Globus pallidus (tissue), 1 donor: ENCODE measurements around the gene SLC25A30.
A peak's percentile ranks its signal among the peaks of the same experiment; 100 is the strongest.
"Not testable (repeated sequence)": the region's sequence is repeated elsewhere in the genome, so short reads cannot be mapped to it uniquely, and the experiment has no call there.

ENCODE experiments used
- DNase-seq: peaks from one replicate; pipeline ENCODE4 v3.0.0-alpha.2; 2015; ENCODE audit warnings: low spot score

Gene SLC25A30

DNA sequence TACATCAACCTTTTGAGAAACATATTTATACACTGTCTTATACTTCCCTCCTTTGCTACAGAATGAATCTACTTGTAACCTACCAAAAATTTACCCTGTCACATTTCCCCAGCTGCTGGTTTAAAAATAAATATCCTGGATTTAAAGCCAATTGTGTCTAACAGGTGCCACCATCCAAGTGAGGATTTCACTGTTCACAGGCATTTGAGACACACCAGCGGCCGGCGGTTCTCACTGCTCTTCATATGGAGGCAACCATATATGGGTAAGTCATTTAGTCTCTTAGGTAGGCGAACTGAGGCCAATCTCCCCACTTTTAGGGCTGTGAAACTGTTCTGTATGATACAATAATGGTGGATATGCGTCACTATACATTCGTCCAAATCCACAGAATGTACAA is 26.2 kb downstream of the SLC25A30 start:
- no peak for DNase-seq

DNA sequence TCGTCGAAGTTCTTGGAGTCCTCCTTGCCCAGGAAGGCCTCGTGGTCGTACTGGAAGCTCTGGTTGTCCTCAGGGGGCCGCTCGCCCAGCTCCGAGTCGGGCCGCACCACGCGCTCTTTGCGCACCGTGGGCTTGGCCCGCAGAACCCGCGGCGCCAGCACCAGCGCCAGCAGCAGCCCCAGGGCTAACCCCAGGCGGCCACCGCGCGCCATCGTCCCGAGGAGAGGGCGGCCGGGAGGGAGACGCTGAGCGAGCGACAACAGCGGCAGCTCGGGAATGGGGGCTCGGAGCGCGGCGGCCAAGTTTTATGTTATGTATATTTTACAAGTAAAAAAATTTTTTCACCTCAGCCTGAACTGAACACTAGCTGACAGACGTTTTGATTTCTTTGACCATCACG is 27.0 kb downstream of the SLC25A30 start:
- DNase-seq = not testable (repeated sequence)

DNA sequence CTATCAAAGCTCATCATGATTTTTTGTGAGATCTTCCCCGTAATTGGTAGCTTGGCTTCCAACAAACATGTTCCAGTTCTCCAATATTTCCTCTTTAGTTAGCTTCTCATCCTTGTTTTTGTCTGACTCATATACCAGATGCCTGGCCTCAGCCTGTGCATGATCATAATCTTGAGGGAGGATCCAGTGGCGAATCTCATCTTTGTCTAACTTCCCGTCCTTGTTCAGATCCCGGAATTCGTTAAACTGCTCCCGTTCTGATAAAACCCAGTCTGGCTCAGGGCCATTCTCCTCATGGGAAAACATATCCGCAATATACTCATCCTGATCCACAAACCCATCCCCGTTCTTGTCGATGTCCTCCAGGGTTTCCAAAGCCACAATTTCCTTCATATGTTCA is 27.8 kb downstream of the SLC25A30 start:
- DNase-seq = not testable (repeated sequence)

DNA sequence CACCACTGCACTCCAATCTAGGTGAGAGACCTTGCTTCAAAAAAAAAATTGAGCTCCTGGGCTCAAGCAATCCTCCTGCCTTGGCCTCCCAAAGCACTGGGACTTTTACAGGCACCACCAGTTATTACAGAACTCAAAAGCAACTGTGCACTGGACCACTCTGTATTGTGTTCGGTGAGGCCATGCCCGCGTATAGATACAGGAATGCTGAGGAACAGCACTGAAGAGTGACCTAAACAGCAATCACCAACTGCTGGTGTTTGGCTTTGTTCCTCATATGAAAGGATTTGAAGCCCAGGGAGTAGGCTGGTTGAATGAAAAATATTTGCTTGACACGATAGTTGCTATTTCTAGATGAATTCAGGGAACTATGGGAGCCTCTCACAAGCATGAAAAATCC is 29.5 kb downstream of the SLC25A30 start:
- DNase-seq = no peak

DNA sequence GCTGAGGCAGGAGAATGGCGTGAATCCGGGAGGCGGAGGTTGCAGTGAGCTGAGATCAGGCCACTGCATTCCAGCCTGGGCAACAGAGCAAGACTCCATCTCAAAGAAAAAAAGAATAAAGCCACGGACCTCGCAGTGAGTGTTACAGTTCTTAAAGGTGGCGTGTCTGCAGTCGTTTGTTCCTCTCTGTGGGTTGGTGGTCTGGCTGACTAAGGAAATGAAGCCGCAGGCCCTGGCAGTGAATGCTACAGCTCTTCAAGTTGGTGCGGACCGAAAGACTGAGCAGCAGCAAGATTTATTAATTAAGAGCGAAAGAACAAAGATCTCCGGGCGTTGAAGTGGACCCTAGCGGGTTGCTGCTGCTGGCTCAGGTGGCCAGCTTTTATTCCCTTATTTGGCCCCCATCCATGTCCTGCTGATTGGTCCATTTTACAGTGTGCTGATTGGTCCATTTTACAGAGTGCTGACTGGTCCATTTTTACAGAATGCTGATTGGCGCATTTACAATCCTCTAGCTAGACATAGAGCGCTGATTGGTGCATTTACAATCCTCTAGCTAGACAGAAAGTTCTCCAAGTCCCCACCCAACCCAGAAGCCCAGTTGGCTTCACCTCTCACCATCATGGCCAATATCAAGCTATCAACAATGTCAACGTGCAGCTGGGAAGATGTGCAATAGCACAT is 31.1 kb downstream of the SLC25A30 start:
- DNase-seq = not testable (repeated sequence)

DNA sequence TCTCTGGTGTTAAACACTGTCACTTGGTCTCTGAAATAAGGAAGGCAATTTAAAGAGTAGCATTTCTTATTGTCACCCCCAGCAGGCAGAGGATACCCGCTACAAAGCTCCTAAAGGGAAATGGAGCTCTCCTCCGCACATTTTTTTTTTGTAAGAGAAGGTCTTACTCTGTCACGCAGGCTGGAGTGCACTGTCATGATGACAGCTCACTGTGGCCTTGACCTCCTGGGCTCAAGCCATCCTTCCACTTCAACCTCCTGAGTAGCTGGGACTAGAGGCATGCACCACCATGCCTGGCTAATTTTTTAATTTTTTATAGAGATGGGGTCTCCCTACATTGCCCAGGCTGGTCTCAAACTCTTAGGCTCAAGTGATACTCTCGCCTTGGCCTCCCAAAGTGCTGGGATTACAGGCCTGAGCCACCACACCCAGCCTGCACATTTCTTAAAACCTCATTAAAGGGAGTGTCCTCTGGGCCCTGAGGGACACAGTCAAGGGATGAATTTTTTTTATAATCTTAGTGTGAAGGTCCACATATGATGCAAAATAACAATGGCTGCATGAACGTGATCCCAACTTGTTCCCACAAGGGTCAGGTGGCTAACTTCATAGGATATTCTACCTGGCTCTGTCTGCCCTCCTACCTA is 32.1 kb downstream of the SLC25A30 start:
- DNase-seq = no peak

DNA sequence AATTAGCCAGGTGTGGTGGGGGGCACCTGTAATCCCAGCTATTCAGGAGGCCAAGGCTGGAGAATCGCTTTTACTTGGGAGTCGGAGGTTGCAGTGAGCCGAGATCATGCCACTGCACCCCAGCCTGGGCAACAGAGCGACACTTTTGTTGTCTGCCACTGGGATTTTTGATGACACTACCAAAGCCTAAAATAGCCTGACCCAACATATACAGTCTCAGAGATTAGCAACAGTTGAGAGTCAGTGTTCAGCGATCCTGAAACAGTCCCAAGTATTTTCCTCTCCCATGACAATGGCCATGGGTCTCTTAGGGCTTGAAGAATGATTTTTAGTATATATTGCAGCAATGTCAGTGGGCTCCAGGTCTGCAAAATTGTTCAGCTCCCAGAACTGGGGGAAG is 32.9 kb downstream of the SLC25A30 start:
- DNase-seq = no peak

DNA sequence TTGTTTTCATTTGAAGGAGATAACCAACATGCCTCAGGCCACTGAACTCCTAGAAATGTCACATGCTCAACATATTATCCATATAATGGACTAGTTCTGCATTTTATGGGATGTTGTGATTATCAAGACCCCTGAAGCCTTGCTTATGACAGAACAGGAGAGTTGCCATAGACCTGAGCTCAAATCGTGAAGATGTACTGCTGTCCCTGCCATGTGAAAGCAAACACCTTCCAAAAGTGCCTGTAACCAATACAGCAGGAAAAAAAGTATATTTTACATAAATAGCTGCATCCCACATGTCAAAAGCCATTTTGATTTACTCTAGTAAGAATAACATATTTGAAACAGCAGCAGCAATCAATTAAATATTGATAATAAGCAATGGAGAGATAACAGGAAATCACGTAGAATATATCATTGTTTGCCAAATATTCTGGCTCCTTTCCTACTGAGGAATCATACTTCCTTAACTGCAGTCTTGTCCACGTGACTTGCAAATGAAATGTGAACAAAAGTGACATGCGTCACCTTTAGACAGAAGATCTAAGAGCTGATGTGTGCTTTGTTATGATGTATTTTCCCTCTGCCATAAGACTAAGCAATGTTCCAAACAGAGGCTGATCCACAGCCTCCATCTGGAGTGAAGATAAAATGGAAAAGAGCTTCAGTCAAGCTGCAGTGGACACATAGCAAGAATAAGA is 33.5 kb downstream of the SLC25A30 start:
- no peak for DNase-seq

DNA sequence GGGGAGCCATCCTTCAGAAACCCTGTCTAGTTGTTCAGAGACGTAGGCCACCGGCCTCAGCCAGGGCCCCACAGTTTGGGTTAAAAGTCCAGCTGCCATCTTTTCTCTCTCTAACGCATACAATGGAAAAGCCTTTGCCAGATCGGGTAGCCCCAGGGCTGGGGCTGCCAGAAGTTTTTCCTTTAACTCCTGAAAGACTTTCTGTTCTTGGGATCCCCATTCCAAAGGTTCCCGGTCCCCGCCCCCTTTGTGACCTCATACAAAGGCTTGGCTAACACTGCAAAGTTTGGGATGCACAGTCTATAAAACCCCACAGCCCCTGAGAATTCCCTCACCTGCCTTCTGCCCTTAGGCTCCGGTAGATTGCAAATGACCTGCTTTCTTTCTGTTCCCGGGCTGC is 35.4 kb downstream of the SLC25A30 start:
- DNase-seq = not testable (repeated sequence)

DNA sequence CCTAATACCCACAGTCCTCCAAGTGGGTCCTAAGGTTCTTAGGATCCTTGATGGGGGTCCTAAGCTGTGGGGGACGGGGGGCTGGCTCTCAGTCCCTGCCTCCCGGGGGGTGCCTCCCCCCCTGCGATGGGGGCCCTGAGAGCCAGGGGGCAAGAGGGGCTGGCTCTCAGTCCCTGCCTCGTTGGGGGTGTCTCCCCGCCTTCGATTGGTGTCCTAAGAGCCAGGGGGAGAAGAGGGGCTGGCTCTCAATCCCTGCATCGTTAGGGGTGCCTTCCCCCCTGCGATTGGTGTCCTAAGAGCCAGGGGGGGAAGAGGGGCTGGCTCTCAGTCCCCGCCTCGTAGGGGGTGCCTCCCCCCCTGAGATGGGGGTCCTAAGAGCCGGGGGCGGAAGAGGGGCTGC is 37.0 kb downstream of the SLC25A30 start:
- DNase-seq = no peak

DNA sequence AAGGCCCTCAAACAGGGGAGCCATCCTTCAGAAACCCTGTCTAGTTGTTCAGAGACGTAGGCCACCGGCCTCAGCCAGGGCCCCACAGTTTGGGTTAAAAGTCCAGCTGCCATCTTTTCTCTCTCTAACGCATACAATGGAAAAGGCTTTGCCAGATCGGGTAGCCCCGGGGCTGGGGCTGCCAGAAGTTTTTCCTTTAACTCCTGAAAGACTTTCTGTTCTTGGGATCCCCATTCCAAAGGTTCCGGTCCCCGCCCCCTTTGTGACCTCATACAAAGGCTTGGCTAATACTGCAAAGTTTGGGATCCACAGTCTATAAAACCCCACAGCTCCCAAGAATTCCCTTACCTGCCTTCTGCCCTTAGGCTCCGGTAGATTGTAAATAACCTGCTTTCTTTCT is 37.5 kb downstream of the SLC25A30 start:
- not testable (repeated sequence) for DNase-seq

DNA sequence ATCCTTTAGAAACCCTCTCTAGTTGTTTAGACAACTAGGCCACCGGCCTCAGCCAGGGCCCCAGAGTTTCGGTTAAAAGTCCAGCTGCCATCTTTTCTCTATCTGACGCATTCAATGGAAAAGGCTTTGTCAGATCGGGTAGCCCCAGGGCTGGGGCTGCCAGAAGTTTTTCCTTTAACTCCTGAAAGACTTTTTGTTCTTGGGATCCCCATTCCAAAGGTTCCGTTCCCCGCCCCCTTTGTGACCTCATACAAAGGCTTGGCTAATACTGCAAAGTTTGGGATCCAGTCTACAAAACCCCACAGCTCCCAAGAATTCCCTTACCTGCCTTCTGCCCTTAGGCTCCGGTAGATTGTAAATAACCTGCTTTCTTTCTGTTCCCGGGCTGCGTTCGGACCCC is 38.7 kb downstream of the SLC25A30 start:
- DNase-seq = not testable (repeated sequence)

DNA sequence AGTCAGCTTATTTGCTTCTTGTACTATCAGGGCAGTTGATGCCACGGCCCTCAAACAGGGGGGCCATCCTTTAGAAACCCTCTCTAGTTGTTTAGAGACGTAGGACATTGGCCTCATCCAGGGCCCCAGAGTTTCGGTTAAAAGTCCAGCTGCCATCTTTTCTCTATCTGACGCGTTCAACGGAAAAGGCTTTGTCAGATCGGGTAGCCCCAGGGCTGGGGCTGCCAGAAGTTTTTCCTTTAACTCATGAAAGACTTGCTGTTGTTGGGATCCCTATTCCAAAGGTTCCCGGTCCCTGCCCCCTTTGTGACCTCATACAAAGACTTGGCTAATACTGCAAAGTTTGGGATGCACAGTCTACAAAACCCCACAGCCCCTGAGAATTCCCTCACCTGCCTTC is 39.4 kb downstream of the SLC25A30 start:
- not testable (repeated sequence) for DNase-seq

DNA sequence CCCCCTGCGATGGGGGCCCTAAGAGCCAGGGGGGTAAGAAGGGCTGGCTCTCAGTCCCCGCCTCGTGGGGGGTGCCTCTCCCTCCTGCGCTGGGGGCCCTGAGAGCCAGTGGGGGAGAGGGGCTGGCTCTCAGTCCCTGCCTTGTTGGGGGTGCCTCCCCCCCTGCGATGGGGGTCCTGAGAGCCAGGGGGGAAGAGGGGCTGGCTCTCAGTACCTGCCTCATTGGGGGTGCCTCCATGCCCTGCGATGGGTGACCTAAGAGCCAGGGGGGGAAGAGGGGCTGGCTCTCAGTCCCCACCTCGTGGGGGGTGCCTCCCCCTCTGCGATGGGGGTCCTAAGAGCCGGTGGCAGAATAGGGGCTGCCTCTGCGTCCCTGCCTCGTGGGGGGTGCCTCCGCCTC is 40.9 kb downstream of the SLC25A30 start:
- DNase-seq = not testable (repeated sequence)

DNA sequence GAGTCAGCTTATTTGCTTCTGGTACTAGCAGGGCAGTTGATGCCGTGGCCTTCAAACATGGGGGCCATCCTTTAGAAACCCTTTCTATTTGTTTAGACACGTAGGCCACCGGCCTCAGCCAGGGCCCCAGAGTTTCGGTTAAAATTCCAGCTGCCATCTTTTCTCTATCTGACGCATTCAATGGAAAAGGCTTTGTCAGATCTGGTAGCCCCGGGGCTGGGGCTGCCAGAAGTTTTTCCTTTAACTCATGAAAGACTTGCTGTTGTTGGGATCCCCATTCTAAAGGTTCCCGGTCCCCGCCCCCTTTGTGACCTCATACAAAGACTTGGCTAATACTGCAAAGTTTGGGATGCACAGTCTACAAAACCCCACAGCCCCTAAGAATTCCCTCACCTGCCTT is 41.5 kb downstream of the SLC25A30 start:
- not testable (repeated sequence) for DNase-seq

DNA sequence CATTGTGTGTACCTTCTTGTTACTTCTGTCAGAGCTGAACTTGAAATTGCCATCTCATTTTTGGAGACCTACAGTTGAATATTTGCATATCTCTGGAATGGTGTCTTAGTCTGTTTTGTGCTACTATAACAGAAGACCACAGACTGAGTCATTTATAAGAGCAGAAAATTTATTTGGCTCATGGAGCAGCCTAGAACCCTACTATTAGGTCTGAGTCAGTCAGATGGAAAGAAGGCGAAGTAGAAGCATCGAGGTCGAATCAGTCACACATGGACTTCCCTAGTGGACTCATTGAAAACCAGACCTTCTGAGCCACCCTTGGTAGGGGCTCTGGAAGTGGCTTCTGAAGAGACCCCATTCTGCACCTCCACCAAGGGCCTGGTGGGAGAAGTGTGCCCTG is 43.3 kb downstream of the SLC25A30 start:
- no peak for DNase-seq

DNA sequence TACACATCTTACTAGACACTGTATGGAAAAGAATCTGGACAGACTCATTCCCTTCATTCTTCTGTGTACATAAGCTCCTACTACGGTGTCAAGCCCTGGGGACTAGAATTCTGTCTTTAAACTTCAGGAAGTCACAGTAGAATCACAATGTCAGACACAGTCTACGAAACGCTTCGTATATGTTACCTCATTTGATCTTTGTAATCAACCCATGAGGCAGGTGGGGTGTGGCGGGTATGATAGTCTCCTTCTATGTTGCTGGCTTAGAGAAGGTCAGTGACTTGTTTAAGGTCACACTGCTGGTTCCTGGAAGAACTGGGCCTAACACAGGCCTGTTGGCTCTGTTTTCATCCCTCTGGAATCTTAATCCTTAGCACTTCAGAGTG is 45.0 kb downstream of the SLC25A30 start:
- no peak for DNase-seq

DNA sequence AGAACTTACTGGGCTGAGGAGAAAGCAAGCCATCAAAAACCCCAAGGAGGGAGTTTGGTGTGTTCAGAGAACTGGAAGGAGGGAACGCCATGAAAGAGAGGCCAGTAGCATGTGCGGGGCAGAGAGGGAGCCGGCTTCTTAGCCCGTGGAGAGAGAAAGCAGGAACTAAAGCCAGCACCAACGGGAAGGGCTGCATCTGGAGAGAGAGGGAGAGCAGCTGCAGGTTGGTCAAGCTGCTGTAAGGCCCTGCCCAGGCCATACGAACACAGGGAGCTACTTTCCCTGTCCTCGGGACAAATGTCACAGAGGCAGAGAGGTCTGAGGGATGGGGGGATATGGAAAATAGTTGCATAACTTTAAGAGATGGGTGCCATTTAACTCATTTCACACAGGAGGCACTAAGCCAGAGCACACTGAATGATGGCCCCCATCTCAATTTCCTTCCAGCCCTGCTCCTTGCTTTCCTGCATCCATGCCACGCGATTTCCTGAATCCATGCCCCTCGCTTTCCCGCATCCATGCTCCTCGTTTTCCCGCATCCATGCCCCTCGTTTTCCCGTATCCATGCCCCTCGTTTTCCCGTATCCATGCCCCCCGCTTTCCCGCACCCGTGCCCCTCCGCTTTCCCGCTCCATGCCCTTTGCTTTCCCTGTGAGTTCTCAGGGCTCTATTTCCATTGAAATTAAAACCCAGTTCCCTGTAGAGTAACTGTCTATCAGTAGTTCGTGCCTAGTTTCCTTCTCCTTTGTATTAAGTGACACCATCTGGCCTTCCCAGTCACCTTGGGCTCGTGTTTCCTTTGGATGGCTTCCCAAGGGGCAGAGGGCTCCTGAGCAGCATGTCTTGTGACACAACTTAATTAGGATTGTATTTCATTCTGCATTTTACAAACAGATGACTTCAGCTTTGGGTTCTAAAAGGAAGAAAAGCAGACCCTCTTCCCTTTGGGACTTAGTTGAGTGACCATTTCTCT is 45.7 kb downstream of the SLC25A30 start:
- no peak for DNase-seq

DNA sequence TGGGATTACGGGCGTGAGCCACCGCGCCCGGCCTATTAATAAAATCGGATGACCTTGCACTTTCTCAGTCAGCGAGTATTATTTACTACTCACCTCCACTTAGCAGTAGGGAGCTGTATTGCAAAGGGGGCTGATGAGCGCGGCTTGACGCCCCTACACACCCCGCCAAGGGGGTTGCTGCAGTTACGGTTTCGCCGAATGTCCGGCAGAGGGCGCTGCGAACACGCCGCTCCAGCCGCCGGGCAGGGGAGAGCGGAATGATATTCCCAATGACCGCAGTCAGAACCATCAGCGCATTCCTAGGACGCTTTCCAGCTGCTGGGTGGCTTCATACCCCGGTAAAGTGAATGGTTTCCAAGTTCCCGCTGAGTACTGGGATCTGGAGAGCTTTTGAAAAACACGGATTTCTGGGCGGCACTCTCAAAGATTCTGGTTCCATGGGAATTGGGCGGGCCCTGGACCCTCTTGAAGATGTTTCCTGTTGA is 47.2 kb downstream of the SLC25A30 start:
- peak; percentile 47 for DNase-seq

DNA sequence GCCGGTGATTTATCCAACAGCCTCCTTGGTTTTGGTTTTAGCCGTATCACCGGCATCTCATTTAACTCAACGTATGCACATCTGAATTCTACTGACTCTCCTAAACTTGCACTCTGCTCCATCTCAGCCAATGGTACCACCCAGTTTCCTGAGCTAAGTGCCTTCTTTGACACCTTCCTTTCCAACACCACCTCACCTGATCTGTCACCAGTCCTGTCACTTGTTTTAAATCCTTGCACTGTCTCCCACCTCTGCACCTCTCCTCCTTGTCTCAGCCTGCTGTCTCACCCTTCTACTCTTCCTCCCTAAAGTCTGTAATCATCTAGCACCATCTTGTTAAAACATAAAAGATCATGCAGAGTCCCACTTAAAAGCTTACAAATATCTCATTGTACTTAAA is 49.1 kb downstream of the SLC25A30 start:
- DNase-seq = no peak

DNA sequence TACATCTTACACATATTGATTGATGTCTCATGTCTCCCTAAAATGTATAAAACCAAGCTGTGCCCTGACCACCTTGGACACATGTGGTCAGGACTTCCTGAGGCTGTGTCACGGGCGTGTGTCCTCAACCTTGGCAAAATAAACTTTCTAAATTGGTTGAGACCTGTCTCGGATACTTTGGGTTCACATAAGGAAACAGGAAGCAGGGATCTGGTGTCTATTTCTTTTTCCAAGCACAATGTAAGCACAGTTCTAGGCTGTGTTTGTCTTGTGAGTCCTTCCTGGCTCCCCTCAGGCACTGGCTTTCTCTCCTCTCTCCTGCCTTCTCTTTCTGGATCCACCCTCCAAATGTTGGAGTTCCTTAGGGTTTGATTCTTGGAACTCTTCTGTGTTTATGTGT is 49.6 kb downstream of the SLC25A30 start:
- DNase-seq = no peak

DNA sequence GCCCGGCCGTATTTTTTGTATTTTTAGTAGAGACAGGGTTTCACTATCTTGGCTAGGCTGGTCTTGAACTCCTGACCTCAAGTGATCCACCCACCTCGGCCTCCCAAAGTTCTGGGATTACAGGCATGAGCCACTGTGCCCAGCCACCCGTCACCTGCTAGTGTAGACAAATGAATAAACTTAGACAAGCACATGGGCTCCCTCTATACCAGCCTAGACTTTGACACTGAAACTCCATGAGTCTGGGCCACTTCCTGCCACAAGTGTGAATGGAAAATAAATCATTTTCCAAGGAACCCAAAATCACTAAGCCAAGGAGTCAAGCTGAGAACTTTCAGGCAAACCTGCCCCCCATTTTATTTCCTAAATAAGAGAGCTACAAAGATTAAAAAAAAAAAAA is 50.2 kb downstream of the SLC25A30 start:
- no peak for DNase-seq
